Uterus (tissue), 4 donors: ENCODE data around the gene BRAF. TPM values are rescaled to one million over a fixed set of nuclear protein-coding genes. Genes with fewer than 3 reads are reported as not detected.

ENCODE experiments used
- DNase-seq, 2 donors: peaks; one replicate each; pipeline ENCODE4 v3.0.0-alpha.2; 2019 to 2020
- H3K27ac ChIP-seq, 2 donors: fragments of 200-600 bp; sonication (generic); 1 replicate in 1 of 2; 2 replicates in 1 of 2; pipeline ENCODE4 v1.5.1; 2016 to 2018
- H3K27me3 ChIP-seq, 2 donors: fragments of 200-600 bp; sonication (generic); one replicate each; pipeline ENCODE4 v1.5.1; 2018 to 2019; ENCODE audit warnings: control low read depth in 1 of 2
- H3K36me3 ChIP-seq, 2 donors: fragments of 200-600 bp; sonication (generic); one replicate each; pipeline ENCODE4 v1.5.1; 2019; ENCODE audit warnings: control low read depth in 1 of 2
- H3K4me1 ChIP-seq, 2 donors: fragments of 200-600 bp; sonication (generic); one replicate each; pipeline ENCODE4 v1.5.1; 2018 to 2019; ENCODE audit warnings: control low read depth in 1 of 2
- H3K4me3 ChIP-seq, 2 donors: fragments of 200-600 bp; sonication (generic); 1 replicate in 1 of 2; 2 replicates in 1 of 2; pipeline ENCODE4 v1.5.1; 2018 to 2019; ENCODE audit warnings: mild to moderate bottlenecking in 1 of 2
- H3K9me3 ChIP-seq, 2 donors: fragments of 200-600 bp; sonication (generic); one replicate each; pipeline ENCODE4 v1.5.1; 2019; ENCODE audit warnings: control low read depth in 1 of 2
- CTCF ChIP-seq, 4 experiments: fragments of 200-600 bp in 2 of 4; fragments of 450-650 bp in 2 of 4; sonication (generic) in 2 of 4; IDR thresholded peaks; one replicate each; pipeline ENCODE4 v1.5.1; 2016 to 2019; ENCODE audit warnings: antibody characterized with exemption in 4 of 4, mild to moderate bottlenecking in 2 of 4, moderate library complexity in 1 of 4
- POLR2A ChIP-seq, 2 donors: fragments of 450-650 bp; IDR thresholded peaks; one replicate each; pipeline ENCODE4 v1.6.1; 2016; ENCODE audit warnings: antibody characterized with exemption in 2 of 2, mild to moderate bottlenecking in 1 of 2, moderate library complexity in 1 of 2
- intact Hi-C: fragments of 100-400 bp; cut with DNase I; formaldehyde crosslinking; loops from one replicate; pipeline ENCODE4 v1.15.1; 2023; ENCODE audit warnings: low total_unique reads
- total RNA-seq, 4 donors: library from RNA; depleted of rRNA in 3 of 4; stranded (reverse); fragments of >200 nt in 3 of 4; gene quantifications; one replicate each; pipeline versions ENCODE4 v1.1.0 to v1.2.4, GENCODE V29; 2014 to 2023
- donor health status: DM: yes; HTN: yes; CAD: no.

Gene BRAF
- total RNA-seq, 4 donors from 2014 or later = 42.6 to 76.8 (median 66.5) TPM

GRCh38 chr7:140924019-140924820, 509 bp downstream of the BRAF start:
- H3K9me3 ChIP-seq = no peaks in the 10 kb centered on the region
- peak overlapping the region; percentile 79 to 82 for H3K4me3 ChIP-seq
- DNase-seq = peak; percentile 63 to 66
- no peaks in the 10 kb centered on the region for H3K36me3 ChIP-seq
- H3K27me3 ChIP-seq = no peaks in the 10 kb centered on the region
- H3K27ac ChIP-seq = peak overlapping the region; percentile 99
- H3K4me1 ChIP-seq = peaks cover 0 to 11% of the 10 kb centered on the region in 2 donors
- TF ChIP-seq CTCF (IDR thresholded peaks at IDR 0.05) (peak; percentile 25 to 65 (median 48)), POLR2A (IDR thresholded peaks at IDR 0.05) (no peak)
- intact Hi-C loops = no loop called here

- H3K27me3 ChIP-seq = no peaks in the 10 kb centered on the region
- no peak for DNase-seq
- peak overlapping the region; percentile 99 for H3K27ac ChIP-seq
- TF ChIP-seq CTCF (IDR thresholded peaks at IDR 0.05) (no peak), POLR2A (IDR thresholded peaks at IDR 0.05) (no peak)
- intact Hi-C loops = no loop called here
- H3K36me3 ChIP-seq = no peaks in the 10 kb centered on the region
- peak overlapping the region; percentile 79 to 82 for H3K4me3 ChIP-seq
- H3K9me3 ChIP-seq = no peaks in the 10 kb centered on the region
- H3K4me1 ChIP-seq = peaks cover 0 to 11% of the 10 kb centered on the region in 2 donors
Measured at GRCh38 chr7:140923358-140924006, 1.2 kb downstream of the BRAF start.

- Histone ChIP-seq H3K36me3 (no peaks in the 10 kb centered on the region), H3K4me3 (no peak overlapping the region), H3K27me3 (no peaks in the 10 kb centered on the region), H3K9me3 (no peaks in the 10 kb centered on the region), H3K4me1 (peaks cover 0 to 11% of the 10 kb centered on the region in 2 donors), H3K27ac (peak overlapping the region in 1 of 2 donors; percentile 99)
- TF ChIP-seq POLR2A (IDR thresholded peaks at IDR 0.05) (no peak), CTCF (IDR thresholded peaks at IDR 0.05) (no peak)
- intact Hi-C loops = no loop called here
- no peak for DNase-seq
Measured at GRCh38 chr7:140922741-140923345, 1.9 kb downstream of the BRAF start.

- no peak overlapping the region for H3K4me3 ChIP-seq
- intact Hi-C loops = no loop called here
- H3K4me1 ChIP-seq = peaks cover 0 to 8% of the 10 kb centered on the region in 2 donors
- no peak for DNase-seq
- H3K27ac ChIP-seq = no peak overlapping the region
- TF ChIP-seq CTCF (IDR thresholded peaks at IDR 0.05) = no peak
- no peak for TF ChIP-seq POLR2A (IDR thresholded peaks at IDR 0.05)
- H3K27me3 ChIP-seq = no peaks in the 10 kb centered on the region
- no peaks in the 10 kb centered on the region for H3K36me3 ChIP-seq
- no peaks in the 10 kb centered on the region for H3K9me3 ChIP-seq
Measured at GRCh38 chr7:140920745-140921144, 4.0 kb downstream of the BRAF start.

- no peaks in the 10 kb centered on the region for H3K36me3 ChIP-seq
- no peak overlapping the region for H3K27ac ChIP-seq
- no peak for DNase-seq
- TF ChIP-seq POLR2A (IDR thresholded peaks at IDR 0.05) (no peak), CTCF (IDR thresholded peaks at IDR 0.05) (no peak)
- H3K9me3 ChIP-seq = no peaks in the 10 kb centered on the region
- H3K4me3 ChIP-seq = no peak overlapping the region
- no peaks in the 10 kb centered on the region for H3K27me3 ChIP-seq
- H3K4me1 ChIP-seq = peaks cover 0 to 6% of the 10 kb centered on the region in 2 donors
- intact Hi-C loops = no loop called here
Measured at GRCh38 chr7:140918236-140918635, 6.5 kb downstream of the BRAF start.
